Fibroblast of mammary gland (primary cell): ENCODE data around the gene RAB24.

ENCODE experiments used
- DNase-seq: peaks from one replicate; pipeline ENCODE4 v3.0.0-alpha.2; 2010; ENCODE audit warnings: low read depth
- H3K4me3 ChIP-seq: 2 replicates; pipeline ENCODE4 v1.5.1; 2011; ENCODE audit warnings: low read depth, mild to moderate bottlenecking, low read length, moderate library complexity; ENCODE audit not compliant: control insufficient read depth
- TF ChIP-seq, protein P1 (sequence below): conservative IDR thresholded peaks from 2 replicates; pipeline ENCODE4 v1.5.1; 2011; ENCODE audit warnings: low read depth, low read length, inconsistent platforms; ENCODE audit not compliant: control insufficient read depth, insufficient read depth

The RAB24 gene

DNA sequence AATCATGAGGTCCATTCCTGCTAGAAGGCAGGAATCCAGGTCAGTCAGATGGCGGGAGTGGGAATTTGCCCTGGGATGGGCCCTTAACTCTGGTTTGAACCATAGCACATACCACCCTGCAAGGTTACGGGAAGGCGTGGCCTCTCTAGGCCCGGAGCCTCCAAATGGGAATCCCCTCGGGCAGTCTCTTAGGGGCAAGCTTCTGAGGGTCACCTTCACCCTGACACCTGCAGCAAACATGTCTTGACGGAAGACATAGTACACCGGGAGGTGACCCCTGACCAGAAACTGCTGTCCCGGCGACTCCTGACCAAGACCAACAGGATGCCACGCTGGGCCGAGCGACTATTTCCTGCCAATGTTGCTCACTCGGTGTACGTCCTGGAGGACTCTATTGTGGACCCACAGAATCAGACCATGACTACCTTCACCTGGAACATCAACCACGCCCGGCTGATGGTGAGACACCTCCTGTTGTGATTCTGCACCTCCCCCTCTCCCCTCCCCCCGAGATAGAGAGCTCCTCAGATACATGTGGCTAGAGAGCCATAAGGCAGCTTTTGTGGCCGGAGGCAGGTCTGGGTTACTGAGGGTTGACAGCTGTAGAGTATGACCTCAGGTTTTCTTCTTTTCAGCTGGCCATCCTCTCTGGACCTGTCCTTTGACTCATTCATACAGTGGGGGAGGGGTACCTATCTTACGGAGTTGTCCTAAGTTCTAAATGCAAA, 1.0 kb upstream of the RAB24 start:
- H3K4me3 ChIP-seq, result peak overlapping the region; percentile 98
- TF ChIP-seq, protein P1, sequence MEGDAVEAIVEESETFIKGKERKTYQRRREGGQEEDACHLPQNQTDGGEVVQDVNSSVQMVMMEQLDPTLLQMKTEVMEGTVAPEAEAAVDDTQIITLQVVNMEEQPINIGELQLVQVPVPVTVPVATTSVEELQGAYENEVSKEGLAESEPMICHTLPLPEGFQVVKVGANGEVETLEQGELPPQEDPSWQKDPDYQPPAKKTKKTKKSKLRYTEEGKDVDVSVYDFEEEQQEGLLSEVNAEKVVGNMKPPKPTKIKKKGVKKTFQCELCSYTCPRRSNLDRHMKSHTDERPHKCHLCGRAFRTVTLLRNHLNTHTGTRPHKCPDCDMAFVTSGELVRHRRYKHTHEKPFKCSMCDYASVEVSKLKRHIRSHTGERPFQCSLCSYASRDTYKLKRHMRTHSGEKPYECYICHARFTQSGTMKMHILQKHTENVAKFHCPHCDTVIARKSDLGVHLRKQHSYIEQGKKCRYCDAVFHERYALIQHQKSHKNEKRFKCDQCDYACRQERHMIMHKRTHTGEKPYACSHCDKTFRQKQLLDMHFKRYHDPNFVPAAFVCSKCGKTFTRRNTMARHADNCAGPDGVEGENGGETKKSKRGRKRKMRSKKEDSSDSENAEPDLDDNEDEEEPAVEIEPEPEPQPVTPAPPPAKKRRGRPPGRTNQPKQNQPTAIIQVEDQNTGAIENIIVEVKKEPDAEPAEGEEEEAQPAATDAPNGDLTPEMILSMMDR, result no peak
- DNase-seq, result peak; percentile 41

DNA sequence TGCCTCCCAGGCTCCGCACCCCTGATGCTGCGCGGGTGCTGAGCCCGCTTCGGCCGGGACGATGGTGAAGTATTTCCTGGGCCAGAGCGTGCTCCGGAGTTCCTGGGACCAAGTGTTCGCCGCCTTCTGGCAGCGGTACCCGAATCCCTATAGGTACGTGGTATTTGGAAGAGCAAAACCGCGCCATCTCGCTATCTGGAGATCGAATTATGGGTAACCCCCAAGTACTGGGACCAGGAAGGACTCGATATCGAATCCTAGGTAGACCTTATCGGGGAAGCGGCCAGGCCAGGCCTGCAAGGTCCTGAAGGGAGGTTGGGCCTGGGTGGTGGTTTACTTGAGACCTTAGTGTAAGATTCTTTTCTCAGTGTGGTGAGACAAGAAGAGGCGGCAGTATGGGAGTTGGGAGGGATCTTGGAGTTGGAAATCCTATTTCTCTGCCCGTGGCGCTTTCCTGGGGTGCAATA, 439 bp upstream of the RAB24 start:
- peak overlapping the region; percentile 98 for H3K4me3 ChIP-seq
- DNase-seq, result no peak
- TF ChIP-seq, protein P1, result no peak

DNA sequence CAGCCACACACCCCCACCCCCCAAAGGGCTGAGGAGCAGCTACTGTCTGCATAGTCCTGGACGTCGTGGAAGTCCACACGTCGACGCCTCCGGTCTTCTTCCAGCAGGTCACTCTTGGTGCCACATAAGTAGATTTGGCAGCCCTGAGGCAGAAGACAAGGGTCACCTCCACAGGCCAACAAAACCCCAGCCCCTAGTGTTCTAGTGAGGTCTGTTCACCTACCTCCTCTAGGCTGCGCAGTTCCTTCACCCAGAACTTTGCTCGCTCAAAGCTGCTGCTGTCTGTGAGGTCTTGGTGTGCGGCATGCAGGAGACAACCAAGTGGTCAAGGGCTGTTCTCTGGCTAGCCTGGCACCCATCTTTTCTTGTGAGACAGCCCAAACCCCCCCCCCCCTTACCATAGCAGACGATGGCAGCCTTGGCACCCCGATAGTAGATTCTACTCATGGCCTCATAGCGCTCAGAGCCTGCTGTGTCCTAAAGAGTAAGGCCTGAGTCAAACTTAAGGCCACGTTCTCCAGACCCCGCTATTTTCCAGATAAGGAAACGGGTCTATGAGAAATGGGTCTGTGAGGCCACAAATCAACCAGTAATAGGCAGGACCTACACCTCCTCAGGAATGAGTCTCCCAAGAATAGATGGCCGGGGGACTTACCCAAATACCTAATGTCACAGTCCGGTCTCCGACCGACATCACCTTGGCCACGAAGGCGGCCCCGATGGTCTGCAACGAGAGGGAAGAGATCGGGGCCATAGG, 987 bp downstream of the RAB24 start:
- peak overlapping the region; percentile 98 for H3K4me3 ChIP-seq
- peak; percentile 36 for DNase-seq
- TF ChIP-seq, protein P1, result no peak

DNA sequence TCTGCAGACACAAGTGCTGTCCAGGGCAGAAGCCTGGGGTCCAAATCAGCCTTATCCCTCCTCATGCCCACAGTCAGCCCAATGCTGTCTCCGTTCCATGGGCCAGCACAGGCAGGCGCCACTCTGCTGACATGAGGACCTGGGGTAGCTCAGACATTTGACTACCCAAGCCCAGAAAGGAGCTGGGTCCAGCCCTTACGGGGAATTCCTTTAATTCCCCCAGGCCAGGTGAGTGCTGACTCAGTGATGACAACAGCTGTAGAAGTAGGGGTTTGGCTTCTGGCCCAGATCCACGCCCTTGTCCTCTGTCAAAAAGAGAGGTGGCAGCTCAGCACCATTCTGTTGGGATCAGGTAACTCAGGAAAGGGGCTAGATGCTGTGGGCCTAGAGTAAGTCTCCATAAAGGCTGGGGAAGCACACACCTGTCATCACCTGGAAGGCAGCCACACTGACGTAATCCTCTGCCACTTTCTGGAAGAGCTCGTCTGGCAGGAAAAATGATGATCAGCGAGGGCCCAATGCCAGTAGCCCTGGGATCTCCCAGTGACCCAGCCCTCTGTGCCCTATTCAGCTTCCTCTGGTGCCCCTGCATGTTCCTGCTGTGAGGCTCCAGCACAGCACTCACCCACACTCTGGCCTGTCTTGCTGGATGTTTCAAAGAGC, 1.9 kb downstream of the RAB24 start:
- DNase-seq, result peak; percentile 30
- no peak overlapping the region for H3K4me3 ChIP-seq
- TF ChIP-seq, protein P1, result no peak

DNA sequence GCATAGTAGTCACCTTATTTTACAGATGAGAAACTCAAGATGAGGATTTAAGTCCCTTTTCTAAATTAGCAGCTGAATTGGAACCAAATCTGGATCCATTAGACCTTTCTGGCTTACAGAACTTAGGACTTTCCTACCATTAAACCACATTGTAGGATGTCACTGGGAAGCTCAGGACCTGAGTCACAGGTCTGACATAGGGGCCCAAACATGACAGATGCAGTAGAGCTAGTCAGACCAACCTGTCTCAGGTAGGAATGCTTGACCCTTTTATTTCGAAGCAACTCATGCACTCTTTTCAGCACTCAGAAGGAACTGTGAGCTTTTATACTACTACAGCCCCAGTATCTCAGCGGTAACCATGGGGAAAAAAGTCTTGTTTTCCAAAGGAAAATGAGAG, 2.6 kb downstream of the RAB24 start:
- no peak for DNase-seq
- TF ChIP-seq, protein P1, result no peak
- H3K4me3 ChIP-seq, result no peak overlapping the region

DNA sequence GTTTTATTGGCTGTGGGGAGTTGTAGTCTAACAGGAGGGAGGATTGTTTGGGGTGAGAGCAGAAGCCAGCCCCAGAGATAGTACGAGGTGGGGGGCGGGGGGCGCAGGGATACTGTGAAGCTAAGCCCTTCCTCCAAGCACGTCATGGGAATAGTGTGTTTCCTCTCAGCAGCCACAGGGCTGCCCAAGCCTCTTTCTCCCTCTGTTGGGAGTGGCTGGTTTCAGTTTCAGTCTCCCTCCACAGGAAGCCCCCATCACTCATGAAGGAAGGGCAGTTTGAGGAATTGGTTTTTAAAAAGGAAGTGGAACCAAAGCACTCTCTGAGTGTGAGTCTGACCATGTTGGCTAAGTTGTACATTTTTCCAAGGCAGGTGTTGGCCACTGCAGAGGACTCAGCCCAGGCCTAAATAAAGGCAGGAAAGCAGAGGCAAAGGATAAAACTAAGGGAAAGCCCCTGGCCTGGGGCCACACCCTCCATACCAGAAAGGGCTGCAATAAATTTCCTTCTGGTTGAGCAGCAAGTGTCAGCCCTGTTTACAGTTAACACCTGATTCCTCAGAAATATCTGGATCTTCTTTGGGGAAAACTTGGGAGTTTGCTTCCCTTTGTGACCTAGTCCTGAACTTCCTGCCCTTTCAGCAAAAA, 3.2 kb downstream of the RAB24 start:
- no peak overlapping the region for H3K4me3 ChIP-seq
- TF ChIP-seq, protein P1, result peak; percentile 30
- DNase-seq, result peak; percentile 69
